UCSD-AML1 (cell line): ENCODE data around the gene PPP1CC.
"Not testable (repeated sequence)": the region's sequence is repeated elsewhere in the genome, so short reads cannot be mapped to it uniquely, and the experiment has no call there.

Experiments used
- DNase-seq: peaks from one replicate; lab custom pipeline; 2025; ENCODE audit not compliant: unreplicated experiment; lab: John Stamatoyannopoulos, UW

PPP1CC gene

GRCh38 chr12:110754101-110754793 is 11.6 kb upstream of the PPP1CC start:
- no peak for DNase-seq

- DNase-seq: no peak
Observed at GRCh38 chr12:110750784-110751461, 8.2 kb upstream of the PPP1CC start.

- DNase-seq: no peak
Observed at GRCh38 chr12:110746550-110746949, 3.9 kb upstream of the PPP1CC start.

- no peak for DNase-seq
Observed at GRCh38 chr12:110745542-110746284, 3.0 kb upstream of the PPP1CC start.

- no peak for DNase-seq
Observed at GRCh38 chr12:110744601-110745264, 2.0 kb upstream of the PPP1CC start.

- DNase-seq: no peak
Observed at GRCh38 chr12:110744151-110744571, 1.5 kb upstream of the PPP1CC start.

GRCh38 chr12:110743571-110744093 is 941 bp upstream of the PPP1CC start:
- no peak for DNase-seq

- DNase-seq: no peak
Observed at GRCh38 chr12:110742096-110742717, 484 bp downstream of the PPP1CC start.

GRCh38 chr12:110741341-110742095 is 1.2 kb downstream of the PPP1CC start:
- no peak for DNase-seq

GRCh38 chr12:110739894-110740293 is 2.8 kb downstream of the PPP1CC start:
- no peak for DNase-seq

- no peak for DNase-seq
Observed at GRCh38 chr12:110739488-110739887, 3.2 kb downstream of the PPP1CC start.

GRCh38 chr12:110737532-110737931 is 5.2 kb downstream of the PPP1CC start:
- no peak for DNase-seq

GRCh38 chr12:110737016-110737415 is 5.7 kb downstream of the PPP1CC start:
- not testable (repeated sequence) for DNase-seq

- no peak for DNase-seq
Observed at GRCh38 chr12:110733900-110734299, 8.8 kb downstream of the PPP1CC start.

- no peak for DNase-seq
Observed at GRCh38 chr12:110733089-110733715, 9.5 kb downstream of the PPP1CC start.

GRCh38 chr12:110732572-110732971 is 10.1 kb downstream of the PPP1CC start:
- DNase-seq: no peak

- no peak for DNase-seq
Observed at GRCh38 chr12:110731479-110731878, 11.2 kb downstream of the PPP1CC start.

GRCh38 chr12:110728628-110729027 is 14.1 kb downstream of the PPP1CC start:
- no peak for DNase-seq

- DNase-seq: no peak
Observed at GRCh38 chr12:110726708-110727369, 15.9 kb downstream of the PPP1CC start.
